ENCODE data around the gene SLC12A5. TPM values are rescaled to one million over a fixed set of nuclear protein-coding genes. Genes with fewer than 3 reads are reported as not detected.

The SLC12A5 gene
- polyA plus RNA-seq, 3 donors = not detected

DNA sequence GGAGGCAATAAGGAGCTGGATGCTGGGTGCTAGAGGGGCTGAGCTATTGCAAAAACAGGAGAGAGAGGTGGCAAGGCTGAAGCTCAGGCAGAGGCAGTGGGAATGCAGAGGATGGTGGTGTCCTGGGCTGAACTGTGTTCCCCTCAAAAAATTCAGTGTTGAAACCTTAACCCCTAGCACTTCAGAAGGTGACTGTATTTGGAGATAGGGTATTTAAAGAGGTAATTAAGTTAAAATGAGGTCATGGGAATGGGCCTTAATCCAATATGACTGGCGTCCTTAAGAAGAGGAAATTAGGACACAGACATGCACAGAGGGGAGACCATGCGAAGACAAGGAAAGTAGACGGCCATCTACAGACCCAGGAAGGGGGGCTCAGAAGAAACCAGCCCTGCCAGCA, 31.8 kb upstream of the SLC12A5 start:
- H3K4me1 ChIP-seq (ENCODE audit: control insufficient read depth in 1 of 2, insufficient read depth in 2 of 2, low read length in 2 of 2) = peaks cover 72 to 84% of the 10 kb centered on the region in 2 donors
- H3K36me3 ChIP-seq (replicated peaks in 1 of 2; ENCODE audit: control insufficient read depth in 1 of 2, insufficient read depth in 2 of 2, low read length in 2 of 2) = no peaks in the 10 kb centered on the region
- no peak overlapping the region for H3K4me2 ChIP-seq (replicated peaks; ENCODE audit: extremely low read depth, low read length, poor library complexity, severe bottlenecking)
- H3K9ac ChIP-seq (ENCODE audit: insufficient read depth, low read length, poor library complexity, severe bottlenecking) = no peak overlapping the region
- H3K27me3 ChIP-seq (ENCODE audit: control insufficient read depth in 2 of 2, insufficient read depth in 2 of 2, low read length in 2 of 2) = peaks cover 8 to 26% of the 10 kb centered on the region in 2 donors
- Mint-ChIP-seq H3K4me3 (peak overlapping the region in 1 of 2 donors; percentile 57), H3K4me1 (peaks cover 75% of the 10 kb centered on the region), H3K27me3 (ENCODE audit: low read depth in 3 of 3) (peaks cover 23 to 45% (median 33%) of the 10 kb centered on the region in 3 donors), H3K36me3 (peaks cover 9 to 11% of the 10 kb centered on the region in 2 donors), H3K9me3 (peaks cover 0 to 5% (median 0%) of the 10 kb centered on the region in 7 donors), H3K27ac (peak overlapping the region; percentile 47 to 99 (median 98))
- TF ChIP-seq, protein P1, sequence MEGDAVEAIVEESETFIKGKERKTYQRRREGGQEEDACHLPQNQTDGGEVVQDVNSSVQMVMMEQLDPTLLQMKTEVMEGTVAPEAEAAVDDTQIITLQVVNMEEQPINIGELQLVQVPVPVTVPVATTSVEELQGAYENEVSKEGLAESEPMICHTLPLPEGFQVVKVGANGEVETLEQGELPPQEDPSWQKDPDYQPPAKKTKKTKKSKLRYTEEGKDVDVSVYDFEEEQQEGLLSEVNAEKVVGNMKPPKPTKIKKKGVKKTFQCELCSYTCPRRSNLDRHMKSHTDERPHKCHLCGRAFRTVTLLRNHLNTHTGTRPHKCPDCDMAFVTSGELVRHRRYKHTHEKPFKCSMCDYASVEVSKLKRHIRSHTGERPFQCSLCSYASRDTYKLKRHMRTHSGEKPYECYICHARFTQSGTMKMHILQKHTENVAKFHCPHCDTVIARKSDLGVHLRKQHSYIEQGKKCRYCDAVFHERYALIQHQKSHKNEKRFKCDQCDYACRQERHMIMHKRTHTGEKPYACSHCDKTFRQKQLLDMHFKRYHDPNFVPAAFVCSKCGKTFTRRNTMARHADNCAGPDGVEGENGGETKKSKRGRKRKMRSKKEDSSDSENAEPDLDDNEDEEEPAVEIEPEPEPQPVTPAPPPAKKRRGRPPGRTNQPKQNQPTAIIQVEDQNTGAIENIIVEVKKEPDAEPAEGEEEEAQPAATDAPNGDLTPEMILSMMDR (IDR thresholded peaks at IDR 0.05) = no peak
- H3K79me2 ChIP-seq (ENCODE audit: insufficient read depth, low read length) = no peaks in the 10 kb centered on the region
- peak overlapping the region in 1 of 2 donors; percentile 94 for H3K27ac ChIP-seq (ENCODE audit: low read depth in 1 of 2, low read length in 2 of 2)
- 44% methylated on average over 2 of the region's 3 CpGs for WGBS (ENCODE audit: insufficient coverage)
- no peak overlapping the region for H2AFZ ChIP-seq (ENCODE audit: insufficient read depth, low read depth, low read length, poor library complexity, severe bottlenecking)
- intact Hi-C loops (cut with micrococcal nuclease) = no loop called here
- H3K4me3 ChIP-seq (replicated peaks in 1 of 3; ENCODE audit: low read depth in 2 of 3, low read length in 3 of 3) = no peak overlapping the region
- no peaks in the 10 kb centered on the region for H3K9me3 ChIP-seq (replicated peaks in 1 of 2; ENCODE audit: control insufficient read depth in 1 of 2, insufficient read depth in 1 of 2, low read length in 2 of 2)
- DNase-seq = peak in 2 of 3 donors; percentile 40 to 48
- H4K20me1 ChIP-seq (ENCODE audit: insufficient read depth, low read length) = no peaks in the 10 kb centered on the region

DNA sequence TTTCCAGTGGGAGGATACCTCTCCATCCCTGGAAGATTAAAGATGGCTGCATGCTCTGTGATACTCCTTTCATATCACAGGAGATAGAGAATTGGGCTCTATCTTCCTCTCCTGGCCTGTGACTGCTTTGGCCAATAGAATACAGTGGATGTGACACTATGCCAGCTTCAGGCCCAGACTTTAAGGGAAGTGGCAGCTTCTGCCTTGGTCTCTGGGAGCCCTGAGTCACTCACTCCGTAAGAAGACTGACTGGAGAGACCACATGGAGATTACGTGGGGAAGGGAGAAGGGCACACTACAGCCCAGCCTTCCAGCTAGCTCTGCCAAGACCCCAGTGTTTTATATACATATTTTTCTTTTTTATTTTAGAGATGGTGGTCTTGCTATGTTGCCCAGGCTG, 30.7 kb upstream of the SLC12A5 start:
- Histone ChIP-seq H3K4me3 (replicated peaks in 1 of 3; ENCODE audit: low read depth in 2 of 3, low read length in 3 of 3) (no peak overlapping the region), H3K9me3 (replicated peaks in 1 of 2; ENCODE audit: control insufficient read depth in 1 of 2, insufficient read depth in 1 of 2, low read length in 2 of 2) (no peaks in the 10 kb centered on the region), H3K9ac (ENCODE audit: insufficient read depth, low read length, poor library complexity, severe bottlenecking) (peak overlapping the region; percentile 72), H3K79me2 (ENCODE audit: insufficient read depth, low read length) (no peaks in the 10 kb centered on the region), H3K27me3 (ENCODE audit: control insufficient read depth in 2 of 2, insufficient read depth in 2 of 2, low read length in 2 of 2) (peaks cover 10 to 22% of the 10 kb centered on the region in 2 donors), H3K36me3 (replicated peaks in 1 of 2; ENCODE audit: control insufficient read depth in 1 of 2, insufficient read depth in 2 of 2, low read length in 2 of 2) (no peaks in the 10 kb centered on the region), H4K20me1 (ENCODE audit: insufficient read depth, low read length) (no peaks in the 10 kb centered on the region), H3K4me1 (ENCODE audit: control insufficient read depth in 1 of 2, insufficient read depth in 2 of 2, low read length in 2 of 2) (peaks cover 74 to 80% of the 10 kb centered on the region in 2 donors), H2AFZ (ENCODE audit: insufficient read depth, low read depth, low read length, poor library complexity, severe bottlenecking) (no peak overlapping the region), H3K4me2 (replicated peaks; ENCODE audit: extremely low read depth, low read length, poor library complexity, severe bottlenecking) (peak overlapping the region; percentile 40), H3K27ac (ENCODE audit: low read depth in 1 of 2, low read length in 2 of 2) (peak overlapping the region; percentile 92 to 94)
- WGBS (ENCODE audit: insufficient coverage) = no CpG with 5 or more reads among the region's 2 CpGs
- peaks cover 30 to 46% (median 35%) of the 10 kb centered on the region in 3 donors for H3K27me3 Mint-ChIP-seq (ENCODE audit: low read depth in 3 of 3)
- TF ChIP-seq, protein P1 (IDR thresholded peaks at IDR 0.05) = no peak
- DNase-seq = peak; percentile 93 to 98 (median 97)
- peaks cover 0 to 5% (median 0%) of the 10 kb centered on the region in 7 donors for H3K9me3 Mint-ChIP-seq
- peak overlapping the region; percentile 97 to 99 (median 99) for H3K27ac Mint-ChIP-seq
- H3K36me3 Mint-ChIP-seq = peaks cover 9 to 14% of the 10 kb centered on the region in 2 donors
- peak overlapping the region in 1 of 2 donors; percentile 77 for H3K4me3 Mint-ChIP-seq
- peaks cover 73% of the 10 kb centered on the region for H3K4me1 Mint-ChIP-seq
- intact Hi-C loops (cut with micrococcal nuclease) = no loop called here

Data from CD14-positive monocyte (primary cell).